ENCODE measurements around the gene CSPG4. TPM values are rescaled to one million over a fixed set of nuclear protein-coding genes. Genes with fewer than 3 reads are reported as not detected.

CSPG4 gene
- polyA plus RNA-seq, 2 donors: 3.0 to 4.0 TPM

DNA sequence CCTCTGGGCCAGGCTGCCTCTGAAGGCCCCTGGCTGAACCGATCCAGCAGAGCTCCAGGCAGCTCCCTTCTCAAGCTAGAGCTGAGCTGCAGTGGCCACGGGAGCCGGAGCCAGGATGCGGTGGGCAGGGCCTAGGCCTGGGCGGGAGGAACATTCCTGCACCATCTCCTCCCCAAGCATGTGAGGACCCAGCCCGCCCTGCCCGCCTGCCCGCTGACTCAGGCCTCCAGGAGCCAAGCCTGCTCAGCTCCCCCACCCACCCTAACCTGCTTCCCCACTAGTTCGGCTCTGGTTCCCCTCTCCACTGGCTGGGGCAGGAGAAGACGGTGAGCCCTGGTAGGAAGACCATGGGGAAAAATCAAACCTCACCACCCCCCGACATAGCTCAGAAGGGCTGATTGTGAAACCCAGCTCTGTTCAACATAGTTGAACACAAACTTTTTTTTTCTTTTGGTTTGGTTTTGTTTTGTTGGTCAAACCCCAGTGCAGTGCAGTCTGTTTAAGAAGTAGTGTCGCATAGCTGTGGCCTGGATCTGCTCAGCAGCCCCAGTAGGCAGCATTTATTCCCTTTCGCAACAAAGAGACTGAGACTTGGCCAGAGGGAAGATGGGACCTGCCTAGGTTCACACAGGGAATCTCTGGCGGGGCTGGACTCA lies 51.4 kb downstream of the CSPG4 start:
- no peak overlapping the region for H3K4me3 ChIP-seq (ENCODE audit: low read depth in 1 of 2, low read length in 2 of 2)
- no peaks in the 10 kb centered on the region for H3K9me3 ChIP-seq (ENCODE audit: control insufficient read depth in 2 of 2, insufficient read depth in 1 of 2, low read depth in 1 of 2, low read length in 1 of 2)
- no peaks in the 10 kb centered on the region for H3K27me3 ChIP-seq (ENCODE audit: control insufficient read depth in 1 of 2, insufficient read depth in 2 of 2, low read length in 2 of 2)
- peak overlapping the region; percentile 95 to 98 for H3K27ac ChIP-seq (ENCODE audit: low read depth in 2 of 2, low read length in 1 of 2)
- peaks cover 3 to 43% of the 10 kb centered on the region in 2 donors for H3K4me1 ChIP-seq (ENCODE audit: control insufficient read depth in 2 of 2, insufficient read depth in 2 of 2, low read length in 1 of 2)
- WGBS, 2 donors: 27 to 38% methylated on average over 9 to 14 of the region's 14 CpGs
- peaks cover 10 to 26% of the 10 kb centered on the region in 2 donors for H3K36me3 ChIP-seq (ENCODE audit: control insufficient read depth in 2 of 2, insufficient read depth in 2 of 2, low read length in 1 of 2)

DNA sequence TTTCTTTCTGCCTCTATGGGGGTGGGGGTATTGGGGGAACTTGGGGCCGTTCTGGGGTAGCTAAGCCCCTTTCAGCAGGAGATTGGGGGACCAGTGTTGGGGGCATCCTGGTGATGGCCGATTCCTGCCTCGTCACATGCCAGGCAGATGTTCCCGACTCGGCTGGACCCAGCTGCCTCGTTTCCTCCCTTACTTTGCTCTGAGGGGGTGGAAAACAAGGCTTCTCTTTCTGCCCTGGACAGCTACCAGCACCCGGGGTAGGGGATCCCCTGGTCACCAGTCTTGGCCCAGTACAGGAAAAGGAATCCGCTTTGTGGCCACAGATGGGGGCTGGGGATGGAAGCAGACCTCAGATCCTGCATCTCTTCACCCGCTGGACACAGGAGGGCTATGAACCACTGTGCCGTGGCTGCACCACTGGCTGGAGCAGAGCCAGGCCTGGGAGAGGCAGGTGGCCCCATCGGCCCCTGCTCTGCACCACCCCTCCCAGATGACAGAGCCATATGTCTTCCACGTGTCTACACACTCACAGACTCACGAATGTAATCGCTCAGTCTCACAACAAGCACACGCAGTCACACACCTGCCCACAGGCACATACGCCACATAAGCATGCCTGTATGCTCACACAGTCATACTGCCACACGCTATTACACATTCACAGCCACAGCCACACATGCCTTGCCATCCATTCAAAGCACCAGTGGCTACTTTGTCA lies 52.6 kb downstream of the CSPG4 start:
- H3K27ac ChIP-seq (ENCODE audit: low read depth in 2 of 2, low read length in 1 of 2): peak overlapping the region; percentile 95 to 98
- no peaks in the 10 kb centered on the region for H3K27me3 ChIP-seq (ENCODE audit: control insufficient read depth in 1 of 2, insufficient read depth in 2 of 2, low read length in 2 of 2)
- WGBS, 2 donors: 56 to 64% methylated on average over 17 of the region's 17 CpGs
- H3K4me3 ChIP-seq (ENCODE audit: low read depth in 1 of 2, low read length in 2 of 2): no peak overlapping the region
- H3K4me1 ChIP-seq (ENCODE audit: control insufficient read depth in 2 of 2, insufficient read depth in 2 of 2, low read length in 1 of 2): peaks cover 4 to 46% of the 10 kb centered on the region in 2 donors
- peaks cover 10 to 26% of the 10 kb centered on the region in 2 donors for H3K36me3 ChIP-seq (ENCODE audit: control insufficient read depth in 2 of 2, insufficient read depth in 2 of 2, low read length in 1 of 2)
- no peaks in the 10 kb centered on the region for H3K9me3 ChIP-seq (ENCODE audit: control insufficient read depth in 2 of 2, insufficient read depth in 1 of 2, low read depth in 1 of 2, low read length in 1 of 2)

DNA sequence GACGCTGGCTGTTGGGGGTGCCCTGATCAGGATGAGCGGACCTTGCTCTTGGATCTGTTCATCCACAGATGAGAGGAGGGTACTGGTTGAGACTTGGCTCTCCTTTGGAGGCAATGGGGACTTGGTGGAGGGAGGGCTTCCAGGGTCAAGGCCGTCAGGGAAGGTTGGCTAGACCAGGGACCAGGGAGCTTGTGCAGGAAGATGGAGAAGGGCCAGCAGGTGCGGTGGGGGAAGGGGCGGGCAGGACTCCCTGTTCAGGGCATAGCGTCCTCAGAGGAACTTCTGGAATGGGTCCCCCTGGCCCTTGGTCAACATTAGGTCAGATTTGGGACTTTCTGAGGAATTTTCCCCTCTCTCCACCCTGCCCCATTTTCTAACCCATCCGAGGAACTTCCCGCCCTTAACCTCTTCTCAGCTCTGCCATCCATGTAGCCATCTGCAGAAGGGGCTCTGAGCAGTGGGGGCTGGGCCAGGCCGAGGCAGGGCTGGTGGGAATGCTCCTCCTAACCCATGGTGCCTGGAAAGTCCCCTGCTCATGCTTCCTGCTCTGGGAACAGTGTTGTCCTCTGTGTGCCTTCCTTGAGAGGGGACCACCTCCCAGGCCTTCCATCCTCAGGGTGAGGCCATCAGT lies 53.4 kb downstream of the CSPG4 start:
- H3K4me3 ChIP-seq (ENCODE audit: low read depth in 1 of 2, low read length in 2 of 2): no peak overlapping the region
- peaks cover 10 to 26% of the 10 kb centered on the region in 2 donors for H3K36me3 ChIP-seq (ENCODE audit: control insufficient read depth in 2 of 2, insufficient read depth in 2 of 2, low read length in 1 of 2)
- H3K9me3 ChIP-seq (ENCODE audit: control insufficient read depth in 2 of 2, insufficient read depth in 1 of 2, low read depth in 1 of 2, low read length in 1 of 2): no peaks in the 10 kb centered on the region
- no peaks in the 10 kb centered on the region for H3K27me3 ChIP-seq (ENCODE audit: control insufficient read depth in 1 of 2, insufficient read depth in 2 of 2, low read length in 2 of 2)
- 67 to 70% methylated on average over 9 of the region's 9 CpGs for WGBS, 2 donors
- peaks cover 7 to 48% of the 10 kb centered on the region in 2 donors for H3K4me1 ChIP-seq (ENCODE audit: control insufficient read depth in 2 of 2, insufficient read depth in 2 of 2, low read length in 1 of 2)
- peak overlapping the region; percentile 81 to 98 for H3K27ac ChIP-seq (ENCODE audit: low read depth in 2 of 2, low read length in 1 of 2)

DNA sequence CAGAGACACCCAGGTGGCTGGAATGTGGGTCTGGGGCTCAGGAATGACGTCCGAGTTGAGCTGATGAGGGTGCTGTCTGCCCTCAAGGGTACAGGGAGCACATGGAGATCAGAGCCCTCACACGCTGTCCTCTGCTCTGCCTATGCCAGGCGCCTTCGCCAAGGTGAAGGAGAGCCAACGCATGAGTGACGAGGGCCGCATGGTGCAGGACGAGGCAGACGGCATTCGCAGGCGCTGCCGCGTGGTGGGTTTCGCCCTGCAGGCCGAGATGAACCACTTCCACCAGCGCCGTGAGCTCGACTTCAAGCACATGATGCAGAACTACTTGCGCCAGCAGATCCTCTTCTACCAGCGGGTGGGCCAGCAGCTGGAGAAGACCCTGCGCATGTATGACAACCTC lies 55.8 kb downstream of the CSPG4 start:
- no peak overlapping the region for H3K27ac ChIP-seq (ENCODE audit: low read depth in 2 of 2, low read length in 1 of 2)
- peaks cover 18 to 54% of the 10 kb centered on the region in 2 donors for H3K4me1 ChIP-seq (ENCODE audit: control insufficient read depth in 2 of 2, insufficient read depth in 2 of 2, low read length in 1 of 2)
- WGBS, 2 donors: 92 to 95% methylated on average over 22 of the region's 22 CpGs
- no peaks in the 10 kb centered on the region for H3K27me3 ChIP-seq (ENCODE audit: control insufficient read depth in 1 of 2, insufficient read depth in 2 of 2, low read length in 2 of 2)
- H3K36me3 ChIP-seq (ENCODE audit: control insufficient read depth in 2 of 2, insufficient read depth in 2 of 2, low read length in 1 of 2): peaks cover 10 to 27% of the 10 kb centered on the region in 2 donors
- H3K4me3 ChIP-seq (ENCODE audit: low read depth in 1 of 2, low read length in 2 of 2): no peak overlapping the region
- H3K9me3 ChIP-seq (ENCODE audit: control insufficient read depth in 2 of 2, insufficient read depth in 1 of 2, low read depth in 1 of 2, low read length in 1 of 2): no peaks in the 10 kb centered on the region

DNA sequence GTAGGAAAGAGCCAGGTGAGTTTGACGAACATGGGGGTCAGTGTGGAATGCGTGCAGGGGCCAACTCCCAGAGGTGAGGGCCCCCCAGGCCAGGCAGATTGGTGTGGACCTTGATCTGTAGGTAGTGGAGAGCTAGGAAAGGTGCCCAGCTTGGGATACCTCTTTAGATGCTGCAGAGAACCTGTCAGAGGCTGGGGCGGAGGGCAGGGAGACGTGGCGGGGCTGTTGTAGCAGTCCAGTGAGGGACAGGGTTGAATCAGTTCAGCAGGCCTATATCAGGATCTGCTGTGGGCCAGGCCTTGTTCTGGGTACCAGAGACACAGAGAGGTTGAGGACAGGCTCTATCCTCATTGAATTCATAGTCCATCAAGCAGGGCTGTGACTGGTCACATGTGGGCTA lies 56.3 kb downstream of the CSPG4 start:
- Histone ChIP-seq H3K4me3 (ENCODE audit: low read depth in 1 of 2, low read length in 2 of 2) (no peak overlapping the region), H3K9me3 (ENCODE audit: control insufficient read depth in 2 of 2, insufficient read depth in 1 of 2, low read depth in 1 of 2, low read length in 1 of 2) (no peaks in the 10 kb centered on the region), H3K27ac (ENCODE audit: low read depth in 2 of 2, low read length in 1 of 2) (no peak overlapping the region), H3K27me3 (ENCODE audit: control insufficient read depth in 1 of 2, insufficient read depth in 2 of 2, low read length in 2 of 2) (no peaks in the 10 kb centered on the region), H3K4me1 (ENCODE audit: control insufficient read depth in 2 of 2, insufficient read depth in 2 of 2, low read length in 1 of 2) (peaks cover 18 to 54% of the 10 kb centered on the region in 2 donors), H3K36me3 (ENCODE audit: control insufficient read depth in 2 of 2, insufficient read depth in 2 of 2, low read length in 1 of 2) (peaks cover 10 to 29% of the 10 kb centered on the region in 2 donors)
- 92 to 95% methylated on average over 5 of the region's 5 CpGs for WGBS, 2 donors

DNA sequence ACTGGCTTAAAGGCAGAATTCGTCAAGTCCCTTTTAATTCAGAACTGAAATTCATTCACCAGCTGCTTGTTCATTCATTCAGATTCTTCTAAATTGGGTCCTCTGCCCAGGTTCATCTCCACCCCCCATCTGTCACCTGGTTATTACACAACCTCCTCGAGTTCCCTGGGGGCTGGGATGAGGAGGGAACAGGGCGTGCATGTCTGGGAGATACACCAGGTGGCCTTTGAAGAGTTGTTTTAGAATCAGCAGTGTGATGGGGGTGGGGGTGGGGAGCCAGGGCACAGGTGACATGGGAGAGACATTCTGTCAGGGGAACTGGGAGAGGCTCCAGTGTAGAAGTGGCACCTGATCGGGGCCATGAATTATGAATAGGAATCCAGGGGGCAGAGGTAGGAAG lies 56.7 kb downstream of the CSPG4 start:
- H3K36me3 ChIP-seq (ENCODE audit: control insufficient read depth in 2 of 2, insufficient read depth in 2 of 2, low read length in 1 of 2): peaks cover 10 to 31% of the 10 kb centered on the region in 2 donors
- WGBS, 2 donors: 55 to 57% methylated on average over 4 of the region's 4 CpGs
- H3K4me3 ChIP-seq (ENCODE audit: low read depth in 1 of 2, low read length in 2 of 2): no peak overlapping the region
- H3K27ac ChIP-seq (ENCODE audit: low read depth in 2 of 2, low read length in 1 of 2): no peak overlapping the region
- H3K9me3 ChIP-seq (ENCODE audit: control insufficient read depth in 2 of 2, insufficient read depth in 1 of 2, low read depth in 1 of 2, low read length in 1 of 2): no peaks in the 10 kb centered on the region
- peaks cover 18 to 57% of the 10 kb centered on the region in 2 donors for H3K4me1 ChIP-seq (ENCODE audit: control insufficient read depth in 2 of 2, insufficient read depth in 2 of 2, low read length in 1 of 2)
- no peaks in the 10 kb centered on the region for H3K27me3 ChIP-seq (ENCODE audit: control insufficient read depth in 1 of 2, insufficient read depth in 2 of 2, low read length in 2 of 2)

DNA sequence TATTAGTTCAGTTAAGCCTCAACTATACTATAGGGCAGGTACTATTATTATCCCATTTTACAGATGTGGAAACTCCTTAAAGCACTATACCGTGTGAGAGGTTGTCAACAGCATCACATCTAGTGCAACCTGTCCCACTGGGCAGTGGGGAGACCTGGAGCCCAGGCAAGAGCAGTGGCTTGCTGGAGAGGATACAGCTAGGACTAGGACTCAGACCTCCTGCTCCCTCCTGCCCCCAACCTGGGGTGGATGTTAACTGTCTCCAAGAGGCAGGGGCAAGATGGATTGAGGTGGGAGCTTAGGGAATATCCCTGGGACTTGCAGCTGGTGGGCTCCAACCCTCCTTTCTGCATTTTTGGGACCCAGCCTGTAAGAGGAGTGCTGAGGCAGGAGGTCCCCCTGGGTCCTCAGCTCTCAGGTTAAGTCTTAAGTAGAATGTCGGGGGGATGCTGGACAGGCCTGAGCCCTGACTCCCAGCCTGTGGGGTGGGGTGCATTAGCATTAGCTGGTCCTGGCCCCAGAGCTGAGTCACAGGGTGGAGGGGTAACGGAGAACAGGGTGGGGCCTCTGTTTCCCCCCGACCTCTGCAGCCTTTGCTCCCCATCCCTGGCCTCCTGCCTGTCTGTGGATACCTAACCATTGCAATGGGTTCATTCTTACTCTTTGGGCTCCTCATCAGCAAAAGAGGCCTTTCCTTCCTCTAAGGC lies 58.3 kb downstream of the CSPG4 start:
- Histone ChIP-seq H3K4me1 (ENCODE audit: control insufficient read depth in 2 of 2, insufficient read depth in 2 of 2, low read length in 1 of 2) (peaks cover 21 to 56% of the 10 kb centered on the region in 2 donors), H3K4me3 (ENCODE audit: low read depth in 1 of 2, low read length in 2 of 2) (no peak overlapping the region), H3K27me3 (ENCODE audit: control insufficient read depth in 1 of 2, insufficient read depth in 2 of 2, low read length in 2 of 2) (no peaks in the 10 kb centered on the region), H3K9me3 (ENCODE audit: control insufficient read depth in 2 of 2, insufficient read depth in 1 of 2, low read depth in 1 of 2, low read length in 1 of 2) (no peaks in the 10 kb centered on the region), H3K36me3 (ENCODE audit: control insufficient read depth in 2 of 2, insufficient read depth in 2 of 2, low read length in 1 of 2) (peaks cover 7 to 37% of the 10 kb centered on the region in 2 donors), H3K27ac (ENCODE audit: low read depth in 2 of 2, low read length in 1 of 2) (peak overlapping the region in 1 of 2 donors; percentile 47)
- 47 to 50% methylated on average over 4 of the region's 4 CpGs for WGBS, 2 donors

DNA sequence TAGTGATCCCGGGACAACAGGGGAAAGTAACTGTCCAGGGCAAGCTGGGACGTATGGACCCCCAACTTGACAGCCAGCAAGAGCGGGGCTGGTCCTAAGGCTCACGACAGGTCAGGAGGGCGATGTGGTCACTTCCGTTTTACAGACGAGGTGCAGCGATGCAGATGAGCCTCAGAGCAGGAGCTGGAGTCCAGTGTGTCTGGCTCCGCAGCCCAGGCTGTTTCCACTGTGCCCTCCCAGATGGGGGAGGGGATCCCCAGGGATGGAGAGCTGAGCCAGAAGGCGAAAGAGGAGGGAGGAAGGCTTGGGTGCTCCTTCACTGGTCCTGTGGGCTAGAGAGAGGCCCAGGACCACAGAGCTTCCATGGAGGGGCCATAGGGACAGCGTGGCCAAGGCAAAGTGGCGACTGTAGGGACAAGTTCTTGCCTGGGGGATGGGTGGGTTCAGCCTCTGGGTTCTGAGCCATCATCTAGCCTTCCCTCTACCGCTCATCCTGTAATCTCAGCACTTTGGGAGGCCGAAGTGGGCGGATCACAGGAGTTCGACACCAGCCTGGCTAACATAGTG lies 59.2 kb downstream of the CSPG4 start:
- Histone ChIP-seq H3K27me3 (ENCODE audit: control insufficient read depth in 1 of 2, insufficient read depth in 2 of 2, low read length in 2 of 2) (no peaks in the 10 kb centered on the region), H3K4me3 (ENCODE audit: low read depth in 1 of 2, low read length in 2 of 2) (peak overlapping the region in 1 of 2 donors; percentile 4), H3K4me1 (ENCODE audit: control insufficient read depth in 2 of 2, insufficient read depth in 2 of 2, low read length in 1 of 2) (peaks cover 25 to 58% of the 10 kb centered on the region in 2 donors), H3K27ac (ENCODE audit: low read depth in 2 of 2, low read length in 1 of 2) (peak overlapping the region in 1 of 2 donors; percentile 38), H3K36me3 (ENCODE audit: control insufficient read depth in 2 of 2, insufficient read depth in 2 of 2, low read length in 1 of 2) (peaks cover 7 to 38% of the 10 kb centered on the region in 2 donors), H3K9me3 (ENCODE audit: control insufficient read depth in 2 of 2, insufficient read depth in 1 of 2, low read depth in 1 of 2, low read length in 1 of 2) (no peaks in the 10 kb centered on the region)
- 76% methylated on average over 15 to 16 of the region's 16 CpGs for WGBS, 2 donors

Measured in esophagus (tissue), 2 donors.